K562 (cell line): ENCODE measurements around the gene VAC14. TPM values are rescaled to one million over a fixed set of nuclear protein-coding genes. Genes with fewer than 3 reads are reported as not detected.
A peak's percentile ranks its signal among the peaks of the same experiment; 100 is the strongest.

Source experiments
- HCFC1 ChIP-seq: IDR thresholded peaks from 2 replicates; pipeline ENCODE4 v1.6.1; 2012; ENCODE audit warnings: low read depth, low read length, improper control_type of control experiment
- HNRNPLL ChIP-seq: fragments of 200-400 bp; formaldehyde crosslinking; IDR thresholded peaks from 2 replicates; pipeline ENCODE4 v1.6.1; 2017; ENCODE audit warnings: low read length, low read depth, mild to moderate bottlenecking; ENCODE audit not compliant: poor library complexity, severe bottlenecking
- ILK ChIP-seq: fragments of 450-650 bp; IDR thresholded peaks from 2 replicates; pipeline ENCODE4 v1.6.1; 2016; ENCODE audit warnings: missing genetic modification characterization, low read depth, mild to moderate bottlenecking, missing compliant biosample characterization, moderate library complexity, borderline replicate concordance
- KLF6 ChIP-seq: fragments of 250-450 bp; sonication (Bioruptor Pico); IDR thresholded peaks from 2 replicates; pipeline ENCODE4 v1.4.0; 2020; ENCODE audit warnings: mild to moderate bottlenecking, moderate library complexity, borderline replicate concordance
- MYC ChIP-seq, 2 experiments: fragments of 250-450 bp in 1 of 2; sonication (Bioruptor Pico) in 1 of 2; IDR thresholded peaks; 2 replicates each; pipeline versions ENCODE4 v1.5.1 to v1.6.1; 2012 to 2021; ENCODE audit warnings: low read depth in 2 of 2, borderline replicate concordance in 1 of 2, improper control_type of control experiment in 1 of 2, low read length in 1 of 2, mild to moderate bottlenecking in 1 of 2, moderate library complexity in 1 of 2
- NFATC3 ChIP-seq: fragments of 450-650 bp; IDR thresholded peaks from 2 replicates; pipeline ENCODE4 v1.6.1; 2017; ENCODE audit warnings: mild to moderate bottlenecking
- NONO ChIP-seq, 2 experiments: fragments of 200-400 bp in 1 of 2; fragments of 450-650 bp in 1 of 2; formaldehyde crosslinking in 1 of 2; IDR thresholded peaks; 2 replicates each; pipeline ENCODE4 v1.6.1; 2017; ENCODE audit warnings: low read depth in 2 of 2, mild to moderate bottlenecking in 2 of 2, moderate library complexity in 2 of 2, low read length in 1 of 2
- POLR3A ChIP-seq: IDR thresholded peaks from 2 replicates; pipeline ENCODE4 v1.6.1; 2011; ENCODE audit warnings: borderline replicate concordance, mild to moderate bottlenecking, moderate library complexity; ENCODE audit not compliant: insufficient read length, insufficient read depth; ENCODE audit errors: extremely low read depth
- RB1 ChIP-seq: fragments of 450-650 bp; IDR thresholded peaks from 2 replicates; pipeline ENCODE4 v1.6.1; 2017; ENCODE audit warnings: low read depth, mild to moderate bottlenecking
- RBM34 ChIP-seq: fragments of 200-400 bp; formaldehyde crosslinking; IDR thresholded peaks from 2 replicates; pipeline ENCODE4 v1.6.1; 2018; ENCODE audit warnings: low read length, borderline replicate concordance; ENCODE audit not compliant: insufficient read depth
- RHOXF2B ChIP-seq: fragments of 250-450 bp; sonication (Bioruptor Pico); conservative IDR thresholded peaks from 2 replicates; pipeline ENCODE4 v1.5.1; 2021
- SAP30 ChIP-seq: fragments of 200-600 bp; sonication (generic); IDR thresholded peaks from 2 replicates; pipeline ENCODE4 v1.6.1; 2012; ENCODE audit warnings: borderline replicate concordance, low read depth, mild to moderate bottlenecking, moderate library complexity, low read length, control low read depth, inconsistent platforms; ENCODE audit not compliant: insufficient read depth, poor library complexity, severe bottlenecking
- SMAD2 ChIP-seq: fragments of 150-350 bp; IDR thresholded peaks from 2 replicates; pipeline ENCODE4 v1.6.1; 2014; ENCODE audit warnings: low read depth, mild to moderate bottlenecking, low read length
- SMARCA4 ChIP-seq: fragments of 450-650 bp; IDR thresholded peaks from 2 replicates; pipeline ENCODE4 v1.6.1; 2016
- TAL1 ChIP-seq: fragments of 450-650 bp; IDR thresholded peaks from 2 replicates; pipeline ENCODE4 v1.6.1; 2016; ENCODE audit warnings: mild to moderate bottlenecking
- TOE1 ChIP-seq, 2 experiments: fragments of 450-650 bp in 1 of 2; sonication (generic) in 1 of 2; formaldehyde crosslinking in 1 of 2; IDR thresholded peaks; 2 replicates each; pipeline versions ENCODE4 v1.7.1 to v1.8.0; 2016 to 2022; ENCODE audit warnings: borderline replicate concordance in 2 of 2, mild to moderate bottlenecking in 2 of 2, antibody characterized with exemption in 1 of 2, inconsistent platforms in 1 of 2, low read depth in 1 of 2, missing genetic modification reagents in 1 of 2, moderate library complexity in 1 of 2
- ZKSCAN8 ChIP-seq: fragments of 200-800 bp; sonication (Bioruptor generic); IDR thresholded peaks from 2 replicates; pipeline ENCODE4 v1.6.1; 2016; ENCODE audit warnings: missing genetic modification characterization, missing compliant biosample characterization
- ZNF316 ChIP-seq: fragments of 450-650 bp; IDR thresholded peaks from 2 replicates; pipeline ENCODE4 v1.6.1; 2016
- ZNF354B ChIP-seq: fragments of 250-450 bp; sonication (Bioruptor Pico); IDR thresholded peaks from 2 replicates; pipeline ENCODE4 v1.4.0; 2020
- ZNF696 ChIP-seq: fragments of 250-450 bp; sonication (Bioruptor Pico); conservative IDR thresholded peaks from 2 replicates; pipeline ENCODE4 v1.4.0; 2020; ENCODE audit warnings: mild to moderate bottlenecking, moderate library complexity
- polyA plus RNA-seq, 8 experiments: library from polyadenylated mRNA; depleted of rRNA in 4 of 8; stranded (reverse) in 5 of 8; unstranded in 3 of 8; fragments of >200 nt; fragmentation: Nextera tagmentation in 2 of 8; fragmentation: Illumina TruSeq in 1 of 8; extraction: Ambion mirVana in 2 of 8; extraction: Trizol in 1 of 8; gene quantifications; 2 replicates each; pipeline versions ENCODE4 v1.2.1 to v1.2.3, GENCODE V29; 2011 to 2014; ENCODE audit warnings: inconsistent platforms in 1 of 8, missing spikeins in 1 of 8
- total RNA-seq, 7 experiments: library from RNA; depleted of rRNA in 6 of 7; stranded (reverse); fragments of >200 nt in 6 of 7; fragmentation: Illumina TruSeq in 2 of 7; extraction: Trizol in 2 of 7; gene quantifications; 2 replicates each; pipeline versions ENCODE4 v1.2.1 to v1.2.3, GENCODE V29; 2011 to 2021; ENCODE audit warnings: low replicate concordance in 1 of 7
- TF ChIP-seq, protein P1 (sequence below): fragments of 450-650 bp; conservative IDR thresholded peaks from 2 replicates; pipeline ENCODE4 v1.6.1; 2016; ENCODE audit warnings: missing genetic modification characterization, low read depth, mild to moderate bottlenecking, missing compliant biosample characterization, moderate library complexity
- TF ChIP-seq, protein P2 (sequence below): fragments of 250-450 bp; sonication (Bioruptor Pico); IDR thresholded peaks from 2 replicates; pipeline ENCODE4 v1.5.0; 2021; ENCODE audit warnings: mild to moderate bottlenecking, borderline replicate concordance
- TF ChIP-seq, protein P3 (sequence below): fragments of 250-450 bp; sonication (Bioruptor Pico); IDR thresholded peaks from 2 replicates; pipeline ENCODE4 v1.6.1; 2021; ENCODE audit warnings: mild to moderate bottlenecking

VAC14 gene
- total and polyA plus RNA-seq, 9 of the 15 experiments (the other 6 are each of a cell fraction or from before 2014, with no cell fraction given): 1.3 to 41.6 (median 26.6) TPM

DNA sequence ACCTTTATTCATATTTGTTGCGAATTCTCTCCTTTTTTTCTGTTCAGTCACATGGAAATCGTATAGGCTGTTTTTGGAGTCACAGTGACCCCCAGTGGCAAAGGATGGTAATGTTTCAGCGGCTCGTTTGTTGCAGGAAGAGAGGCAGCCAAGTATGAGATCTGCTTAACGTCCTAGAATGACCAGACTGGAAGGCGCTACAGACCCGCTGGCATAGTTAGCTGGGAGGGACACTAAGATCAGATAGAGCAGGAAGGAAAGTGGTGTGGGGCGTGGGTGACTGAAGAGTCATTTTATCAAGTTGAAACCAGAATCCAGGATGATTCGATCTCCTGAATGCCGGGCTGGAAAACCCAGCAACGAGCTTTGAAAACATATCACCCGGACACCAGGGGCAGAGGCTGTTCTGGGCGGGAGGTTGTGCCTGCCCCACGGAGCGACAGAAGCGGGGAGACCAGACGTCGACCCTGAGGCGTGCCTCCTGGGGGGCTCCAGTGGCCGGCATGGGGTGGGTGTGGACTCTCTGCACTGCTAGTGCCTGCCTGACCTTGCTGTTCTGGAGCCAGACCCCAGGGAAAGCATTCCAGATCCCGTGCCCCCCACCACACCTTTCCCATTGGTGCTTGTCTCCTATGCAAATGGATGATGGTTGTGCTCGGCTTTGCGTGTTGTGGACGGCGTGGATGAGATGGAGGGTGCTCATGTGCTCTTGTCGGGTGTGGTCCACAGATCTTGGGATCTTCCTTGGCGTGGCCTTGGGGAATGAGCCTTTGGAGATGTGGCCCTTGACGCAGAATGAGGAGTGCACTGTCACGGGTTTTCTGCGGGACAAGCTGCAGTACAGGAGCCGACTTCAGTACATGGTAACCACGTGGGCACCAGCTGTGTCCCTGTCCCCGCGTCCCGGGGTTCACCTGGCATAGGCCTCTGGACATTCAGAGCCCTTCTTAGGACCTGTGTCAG, 146.9 kb downstream of the VAC14 start (continued):
- TF ChIP-seq NONO (IDR thresholded peaks at IDR 0.05; ENCODE audit: low read depth in 2 of 2, low read length in 1 of 2) (no peak), RB1 (0 out of 2 replicates have a peak, but pooled peaks have one; percentile 6), ZNF316 (no peak), RHOXF2B (no peak), ZNF354B (CRISPR knock-in tag) (no peak), SMAD2 (no peak), KLF6 (CRISPR knock-in tag) (no peak), HNRNPLL (no peak), SAP30 (no peak), NFATC3 (no peak; the same call in 1 of the 2 replicates), ZKSCAN8 (CRISPR knock-in tag) (no peak), ZNF696 (CRISPR knock-in tag) (no peak), RBM34 (no peak), SMARCA4 (peak; percentile 72; the same call in 1 of the 2 replicates), TOE1 (IDR thresholded peaks at IDR 0.05; ENCODE audit: borderline replicate concordance) (peak; percentile 54; the same call in 1 of the 2 replicates), TOE1 (CRISPR knock-in tag; IDR thresholded peaks at IDR 0.05; ENCODE audit: borderline replicate concordance, low read depth) (no peak), POLR3A (no peak), HCFC1 (no peak), TAL1 (no peak), ILK (no peak), MYC (IDR thresholded peaks at IDR 0.05; ENCODE audit: low read depth, low read length) (peak; percentile 85), MYC (CRISPR knock-in tag; IDR thresholded peaks at IDR 0.05; ENCODE audit: borderline replicate concordance, low read depth) (no peak)
- TF ChIP-seq, protein P1, sequence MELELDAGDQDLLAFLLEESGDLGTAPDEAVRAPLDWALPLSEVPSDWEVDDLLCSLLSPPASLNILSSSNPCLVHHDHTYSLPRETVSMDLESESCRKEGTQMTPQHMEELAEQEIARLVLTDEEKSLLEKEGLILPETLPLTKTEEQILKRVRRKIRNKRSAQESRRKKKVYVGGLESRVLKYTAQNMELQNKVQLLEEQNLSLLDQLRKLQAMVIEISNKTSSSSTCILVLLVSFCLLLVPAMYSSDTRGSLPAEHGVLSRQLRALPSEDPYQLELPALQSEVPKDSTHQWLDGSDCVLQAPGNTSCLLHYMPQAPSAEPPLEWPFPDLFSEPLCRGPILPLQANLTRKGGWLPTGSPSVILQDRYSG (tag): no peak
- TF ChIP-seq, protein P2, sequence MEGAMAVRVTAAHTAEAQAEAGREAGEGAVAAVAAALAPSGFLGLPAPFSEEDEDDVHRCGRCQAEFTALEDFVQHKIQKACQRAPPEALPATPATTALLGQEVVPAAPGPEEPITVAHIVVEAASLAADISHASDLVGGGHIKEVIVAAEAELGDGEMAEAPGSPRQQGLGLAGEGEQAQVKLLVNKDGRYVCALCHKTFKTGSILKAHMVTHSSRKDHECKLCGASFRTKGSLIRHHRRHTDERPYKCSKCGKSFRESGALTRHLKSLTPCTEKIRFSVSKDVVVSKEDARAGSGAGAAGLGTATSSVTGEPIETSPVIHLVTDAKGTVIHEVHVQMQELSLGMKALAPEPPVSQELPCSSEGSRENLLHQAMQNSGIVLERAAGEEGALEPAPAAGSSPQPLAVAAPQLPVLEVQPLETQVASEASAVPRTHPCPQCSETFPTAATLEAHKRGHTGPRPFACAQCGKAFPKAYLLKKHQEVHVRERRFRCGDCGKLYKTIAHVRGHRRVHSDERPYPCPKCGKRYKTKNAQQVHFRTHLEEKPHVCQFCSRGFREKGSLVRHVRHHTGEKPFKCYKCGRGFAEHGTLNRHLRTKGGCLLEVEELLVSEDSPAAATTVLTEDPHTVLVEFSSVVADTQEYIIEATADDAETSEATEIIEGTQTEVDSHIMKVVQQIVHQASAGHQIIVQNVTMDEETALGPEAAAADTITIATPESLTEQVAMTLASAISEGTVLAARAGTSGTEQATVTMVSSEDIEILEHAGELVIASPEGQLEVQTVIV: no peak
- TF ChIP-seq, protein P3, sequence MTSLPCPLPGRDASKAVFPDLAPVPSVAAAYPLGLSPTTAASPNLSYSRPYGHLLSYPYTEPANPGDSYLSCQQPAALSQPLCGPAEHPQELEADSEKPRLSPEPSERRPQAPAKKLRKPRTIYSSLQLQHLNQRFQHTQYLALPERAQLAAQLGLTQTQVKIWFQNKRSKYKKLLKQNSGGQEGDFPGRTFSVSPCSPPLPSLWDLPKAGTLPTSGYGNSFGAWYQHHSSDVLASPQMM (CRISPR knock-in tag): no peak
